Astrocyte of the hippocampus (primary cell): ENCODE results near the gene ABHD6.
"Not testable (repeated sequence)": the region's sequence is repeated elsewhere in the genome, so short reads cannot be mapped to it uniquely, and the experiment has no call there.

Experiments used
- DNase-seq: peaks from one replicate; pipeline ENCODE4 v3.0.0; 2011; ENCODE audit warnings: low read depth, low spot score

The ABHD6 gene

DNA sequence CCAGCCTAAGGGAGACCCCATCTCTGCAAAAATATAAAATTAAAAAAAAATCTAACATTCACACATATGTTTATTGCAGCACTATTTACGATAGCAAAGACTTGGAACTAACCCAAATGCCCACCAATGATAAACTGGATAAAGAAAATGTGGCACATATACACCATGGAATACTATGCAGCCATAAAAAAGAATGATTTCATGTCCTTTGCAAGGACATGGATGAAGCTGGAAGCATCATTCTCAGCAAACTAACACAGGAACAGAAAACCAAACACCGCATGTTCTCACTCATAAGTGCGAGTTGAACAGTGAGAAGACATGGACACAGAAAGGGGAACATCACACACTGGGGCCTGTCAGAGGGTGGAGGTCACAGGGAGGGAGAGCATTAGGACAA lies 35.8 kb downstream of the ABHD6 start:
- not testable (repeated sequence) for DNase-seq

DNA sequence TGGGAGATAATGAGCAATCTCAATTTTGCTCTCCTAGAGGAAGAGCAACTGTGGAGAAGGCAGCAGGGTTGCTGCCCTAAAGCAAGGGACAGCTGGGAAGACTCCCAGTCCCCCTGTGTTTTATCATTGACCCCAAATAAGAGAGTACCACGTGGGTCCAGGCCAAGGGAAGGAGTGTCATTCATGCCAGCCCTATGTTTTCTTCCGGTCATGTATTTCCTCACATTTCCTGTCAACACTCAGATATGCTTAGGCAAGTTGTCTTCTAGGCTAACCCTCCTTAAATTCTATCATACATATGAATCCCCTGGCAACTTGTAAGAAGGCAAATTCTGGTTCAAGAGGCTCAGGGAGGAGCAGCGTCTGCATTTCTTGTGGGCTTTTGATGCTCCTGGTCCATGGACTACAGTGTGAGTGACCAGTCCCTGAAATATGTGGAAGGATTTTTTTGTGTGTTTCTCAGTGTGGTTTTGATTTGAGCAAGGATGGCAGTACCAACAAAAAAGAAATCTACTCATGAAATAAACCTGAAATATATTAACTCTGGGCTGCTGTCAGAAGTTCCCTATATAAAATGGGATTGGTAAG lies 36.5 kb downstream of the ABHD6 start:
- DNase-seq = peak; percentile 22

DNA sequence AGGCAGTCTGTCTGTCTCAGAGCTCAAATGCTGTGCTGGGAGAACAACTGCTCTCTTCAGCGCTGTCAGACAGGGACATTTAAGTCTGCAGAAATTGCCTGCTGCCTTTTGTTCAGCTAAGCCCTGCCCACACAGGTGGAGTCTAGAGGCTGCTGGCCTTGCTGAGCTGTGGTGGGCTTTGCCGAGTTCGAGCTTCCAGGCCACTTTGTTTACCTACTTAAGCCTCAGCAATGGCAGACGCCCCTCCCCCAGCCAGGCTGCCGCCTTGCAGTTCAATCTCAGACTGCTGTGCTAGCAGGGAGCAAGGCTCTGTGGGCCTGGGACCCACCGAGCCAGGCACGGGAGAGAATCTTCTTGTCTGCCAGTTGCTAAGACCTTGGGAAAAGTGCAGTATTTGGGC lies 43.5 kb downstream of the ABHD6 start:
- no peak for DNase-seq

DNA sequence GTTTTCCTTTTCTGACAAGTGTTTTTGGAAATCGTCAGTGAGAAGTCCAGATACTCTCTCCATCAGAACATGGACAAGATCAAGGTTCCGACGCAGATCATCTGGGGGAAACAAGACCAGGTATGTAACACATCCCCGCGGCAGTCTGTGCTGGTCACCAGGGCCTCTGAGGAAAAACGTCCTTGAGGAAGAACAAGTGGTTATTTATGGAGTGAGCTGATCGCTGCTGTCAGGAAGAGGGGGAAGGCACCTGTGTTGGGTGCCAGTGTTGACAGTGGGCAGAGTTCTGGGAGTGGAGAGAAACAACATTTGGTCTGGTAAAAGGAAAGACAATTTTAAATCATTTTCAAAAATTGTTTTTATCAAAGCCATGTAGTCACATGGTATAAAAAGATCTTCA lies 47.7 kb downstream of the ABHD6 start:
- no peak for DNase-seq

DNA sequence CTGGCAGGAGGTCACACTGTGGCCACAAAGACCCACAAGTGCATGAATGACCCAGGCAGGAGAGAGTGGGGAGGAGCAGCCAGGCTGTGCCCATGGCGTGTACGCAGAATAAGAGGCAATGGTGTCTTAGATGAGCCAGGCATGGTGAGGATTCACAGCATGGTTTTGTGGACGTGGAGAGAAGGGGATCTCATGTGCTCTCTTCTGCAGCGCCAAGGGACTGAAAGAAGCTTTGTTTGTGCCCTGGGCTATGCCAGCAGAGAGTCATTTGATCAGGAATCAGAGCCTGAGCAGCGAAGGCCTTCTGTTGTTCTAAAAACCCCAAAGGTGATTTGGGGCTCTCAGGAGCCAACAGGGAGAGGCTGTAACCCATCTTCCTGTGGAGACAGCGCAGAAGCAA lies 49.8 kb downstream of the ABHD6 start:
- DNase-seq = no peak

DNA sequence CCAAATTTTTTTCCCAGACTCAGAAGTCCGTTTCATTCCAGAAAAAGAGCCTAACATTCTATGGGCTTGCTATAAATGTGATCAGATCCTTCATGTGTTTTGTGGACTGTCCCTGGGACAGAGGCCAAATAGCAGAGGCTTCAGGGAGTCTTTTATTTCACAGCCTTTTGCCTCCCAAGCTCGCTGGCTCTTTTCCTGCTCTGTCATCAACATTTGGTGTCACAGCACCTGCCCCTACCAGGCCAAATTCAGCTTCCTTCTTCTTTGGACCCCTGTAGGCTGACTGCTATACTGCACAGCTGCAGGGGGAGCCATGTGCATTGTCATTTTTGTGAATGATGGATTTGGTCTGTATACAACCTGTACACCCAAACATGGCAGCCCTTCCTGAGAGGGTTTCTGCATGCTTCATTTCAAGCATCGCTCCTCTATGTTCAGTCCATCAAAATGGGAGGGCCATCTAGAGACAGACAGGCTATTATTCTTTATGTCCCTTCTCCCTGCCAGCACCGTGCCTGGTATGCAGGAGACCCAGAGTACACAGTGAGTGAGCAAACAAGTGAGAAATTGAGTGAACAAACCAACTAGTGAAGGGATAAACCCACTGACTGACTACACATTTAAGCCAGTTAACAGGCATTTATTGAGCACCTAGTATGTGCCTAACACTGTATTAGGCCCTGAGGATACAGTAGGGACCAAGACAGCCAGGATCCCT lies 50.6 kb downstream of the ABHD6 start:
- DNase-seq = no peak

DNA sequence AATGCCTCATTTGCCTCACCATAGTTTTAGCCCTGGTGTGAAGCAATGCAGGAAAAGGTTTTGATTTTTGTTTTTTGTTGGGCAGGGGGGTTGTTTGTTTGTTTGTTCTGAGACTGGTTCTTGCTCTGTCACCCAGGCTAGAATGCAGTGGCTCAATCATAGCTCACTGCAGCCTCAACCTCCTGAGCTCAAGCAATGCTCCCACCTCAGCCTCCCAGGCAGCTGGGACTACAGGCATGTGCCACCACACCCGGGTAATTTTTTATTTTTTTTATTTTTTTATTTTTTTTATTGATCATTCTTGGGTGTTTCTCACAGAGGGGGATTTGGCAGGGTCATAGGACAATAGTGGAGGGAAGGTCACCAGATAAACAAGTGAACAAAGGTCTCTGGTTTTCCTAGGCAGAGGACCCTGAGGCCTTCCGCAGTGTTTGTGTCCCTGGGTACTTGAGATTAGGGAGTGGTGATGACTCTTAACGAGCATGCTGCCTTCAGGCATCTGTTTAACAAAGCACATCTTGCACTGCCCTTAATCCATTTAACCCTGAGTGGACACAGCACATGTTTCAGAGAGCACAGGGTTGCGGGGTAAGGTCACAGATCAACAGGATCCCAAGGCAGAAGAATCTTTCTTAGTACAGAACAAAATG lies 51.5 kb downstream of the ABHD6 start:
- DNase-seq = not testable (repeated sequence)

DNA sequence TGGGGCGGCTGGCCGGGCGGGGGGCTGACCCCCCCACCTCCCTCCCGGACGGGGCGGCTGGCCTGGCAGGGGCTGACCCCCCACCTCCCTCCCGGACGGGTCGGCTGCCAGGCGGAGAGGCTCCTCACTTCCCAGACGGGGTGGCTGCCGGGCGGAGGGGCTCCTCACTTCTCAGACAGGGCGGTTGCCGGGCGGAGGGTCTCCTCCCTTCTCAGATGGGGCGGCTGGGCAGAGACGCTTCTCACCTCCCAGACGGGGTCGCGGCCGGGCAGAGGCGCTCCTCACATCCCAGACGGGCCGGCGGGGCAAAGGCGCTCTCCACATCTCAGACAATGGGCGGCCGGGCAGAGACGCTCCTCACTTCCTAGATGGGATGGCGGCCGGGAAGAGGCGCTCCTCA lies 52.9 kb downstream of the ABHD6 start:
- not testable (repeated sequence) for DNase-seq

DNA sequence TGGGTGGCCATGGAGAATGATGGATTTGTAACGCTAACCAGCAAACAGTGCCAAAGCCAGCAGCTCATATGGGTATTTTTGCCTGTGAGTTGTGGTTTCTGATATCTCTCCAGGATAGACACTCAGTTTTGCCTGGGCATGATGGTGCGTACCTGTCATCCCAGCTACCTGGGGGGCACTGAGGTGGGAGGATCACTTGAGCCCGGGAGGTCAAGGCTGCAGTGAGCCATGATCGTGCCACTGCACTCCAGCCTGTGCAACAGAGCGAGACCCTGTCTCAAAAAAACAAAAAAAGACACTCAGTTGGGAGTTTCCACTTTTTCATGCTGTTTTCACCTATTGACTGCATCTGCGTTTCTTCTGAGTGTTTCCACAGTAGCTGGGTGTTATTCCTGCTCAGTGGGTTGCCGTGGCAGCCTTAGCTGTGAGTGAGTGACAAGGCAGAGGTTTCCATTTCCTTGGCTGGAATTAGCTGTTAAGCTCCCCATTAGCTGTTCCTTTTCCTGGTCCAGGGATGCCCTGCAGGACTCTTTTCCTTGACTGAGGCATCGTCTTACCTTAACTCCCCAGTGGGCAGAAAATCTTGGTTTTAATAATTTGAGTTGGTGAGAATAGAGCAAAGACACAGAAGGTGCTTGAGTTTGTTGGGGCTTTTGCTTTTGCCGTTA lies 54.2 kb downstream of the ABHD6 start:
- DNase-seq = no peak

DNA sequence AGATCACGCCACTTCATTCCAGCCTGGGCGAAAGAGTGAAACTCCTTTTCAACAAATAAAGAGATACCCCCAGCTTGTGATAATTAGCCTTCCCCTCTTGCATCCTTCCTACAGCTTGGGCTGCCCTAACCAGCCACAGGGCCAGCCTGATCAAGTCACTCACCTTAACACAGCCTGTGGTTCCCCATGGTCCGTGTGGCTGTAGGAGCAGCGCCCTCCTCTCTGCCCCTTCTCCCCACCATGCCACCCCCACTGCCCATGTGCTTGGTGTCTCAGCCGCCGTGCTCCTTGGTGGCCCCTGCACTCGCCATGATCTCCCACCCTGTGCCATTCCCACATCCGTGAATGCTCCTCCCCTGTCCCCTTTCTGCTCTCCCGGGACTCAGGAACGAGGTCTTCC lies 55.3 kb downstream of the ABHD6 start:
- DNase-seq = no peak

DNA sequence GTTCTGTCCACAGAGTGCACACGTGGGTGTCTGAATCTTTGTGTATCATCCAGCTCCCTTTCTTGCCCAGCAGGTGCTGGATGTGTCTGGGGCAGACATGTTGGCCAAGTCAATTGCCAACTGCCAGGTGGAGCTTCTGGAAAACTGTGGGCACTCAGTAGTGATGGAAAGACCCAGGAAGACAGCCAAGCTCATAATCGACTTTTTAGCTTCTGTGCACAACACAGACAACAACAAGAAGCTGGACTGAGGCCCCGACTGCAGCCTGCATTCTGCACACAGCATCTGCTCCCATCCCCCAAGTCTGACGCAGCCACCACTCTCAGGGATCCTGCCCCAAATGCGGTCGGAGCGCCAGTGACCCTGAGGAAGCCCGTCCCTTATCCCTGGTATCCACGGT lies 55.9 kb downstream of the ABHD6 start:
- no peak for DNase-seq

DNA sequence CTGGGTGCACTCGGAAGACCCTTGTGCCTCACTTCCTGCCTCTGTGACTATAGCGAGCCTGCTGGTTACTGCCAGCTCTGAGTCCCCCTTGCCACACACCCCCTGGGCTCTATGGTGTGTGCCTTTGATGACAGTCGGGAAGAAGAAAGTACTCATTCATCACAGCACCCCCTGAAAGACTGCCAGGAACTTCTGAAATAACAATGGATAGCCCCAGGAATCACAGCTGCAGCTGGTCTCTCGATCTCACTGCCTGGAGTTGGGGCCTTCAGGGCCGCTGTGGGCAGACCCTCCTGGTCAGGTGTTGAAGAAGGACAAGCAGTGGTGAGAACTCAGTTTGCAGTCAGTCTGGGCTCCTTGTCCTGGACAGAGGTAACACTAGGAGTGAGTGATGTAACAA lies 58.7 kb downstream of the ABHD6 start:
- no peak for DNase-seq

DNA sequence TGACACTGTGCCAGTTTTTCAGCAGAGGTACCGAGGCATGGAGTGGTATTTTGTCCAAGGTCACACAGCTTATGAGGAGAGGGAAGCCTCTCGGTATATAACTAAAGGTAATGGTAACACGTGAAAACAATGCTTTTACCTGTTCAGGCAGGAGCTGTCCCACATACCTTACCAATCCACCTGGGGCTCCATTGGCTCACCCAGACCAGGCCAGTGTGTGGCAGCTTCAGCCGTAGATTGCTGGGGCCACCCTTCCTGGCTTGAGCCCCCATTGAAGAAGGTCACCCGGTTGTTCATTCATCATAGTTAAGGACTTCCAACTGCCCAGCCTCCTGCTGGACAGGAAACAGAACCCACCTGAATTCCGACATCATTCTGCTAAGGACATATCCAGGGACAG lies 59.3 kb downstream of the ABHD6 start:
- no peak for DNase-seq

DNA sequence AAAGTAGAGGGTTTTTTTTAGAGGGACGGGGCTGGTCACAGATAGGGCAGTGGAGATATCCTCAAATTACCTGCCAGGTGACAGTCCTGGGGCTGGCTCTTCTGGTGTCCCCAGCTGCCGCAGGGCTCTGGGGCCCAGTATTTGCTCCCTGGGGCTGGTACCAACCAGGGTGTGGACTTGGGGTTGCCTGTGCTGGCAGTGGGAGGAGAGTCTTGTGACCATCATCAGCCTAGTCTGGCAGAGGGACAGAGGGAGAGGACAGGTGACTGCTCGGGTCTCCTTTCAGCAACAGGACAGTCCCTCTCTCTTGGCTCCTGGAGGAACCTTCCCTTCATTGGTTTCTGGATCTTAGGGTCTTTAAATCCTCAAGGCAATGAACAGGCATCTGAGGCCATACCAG lies 60.6 kb downstream of the ABHD6 start:
- no peak for DNase-seq

DNA sequence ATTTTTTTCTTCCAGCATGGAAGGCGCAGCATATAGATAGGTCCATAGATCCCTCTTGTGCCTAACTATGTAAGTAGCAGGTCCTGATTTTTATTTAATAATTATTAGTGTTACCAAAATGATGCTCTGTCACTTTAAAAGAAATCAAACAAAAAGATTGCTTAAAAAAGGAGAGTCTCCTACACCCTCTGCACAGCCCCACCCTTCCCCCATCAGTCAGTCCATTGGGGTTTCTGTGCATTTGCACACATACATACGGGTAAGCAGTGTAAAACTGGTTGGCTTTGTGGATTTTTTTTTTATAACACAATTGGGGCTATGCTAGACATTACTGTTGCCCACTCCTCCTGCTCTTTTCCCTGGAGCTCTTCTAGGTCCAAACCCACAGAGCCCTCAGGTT lies 61.5 kb downstream of the ABHD6 start:
- DNase-seq = no peak

DNA sequence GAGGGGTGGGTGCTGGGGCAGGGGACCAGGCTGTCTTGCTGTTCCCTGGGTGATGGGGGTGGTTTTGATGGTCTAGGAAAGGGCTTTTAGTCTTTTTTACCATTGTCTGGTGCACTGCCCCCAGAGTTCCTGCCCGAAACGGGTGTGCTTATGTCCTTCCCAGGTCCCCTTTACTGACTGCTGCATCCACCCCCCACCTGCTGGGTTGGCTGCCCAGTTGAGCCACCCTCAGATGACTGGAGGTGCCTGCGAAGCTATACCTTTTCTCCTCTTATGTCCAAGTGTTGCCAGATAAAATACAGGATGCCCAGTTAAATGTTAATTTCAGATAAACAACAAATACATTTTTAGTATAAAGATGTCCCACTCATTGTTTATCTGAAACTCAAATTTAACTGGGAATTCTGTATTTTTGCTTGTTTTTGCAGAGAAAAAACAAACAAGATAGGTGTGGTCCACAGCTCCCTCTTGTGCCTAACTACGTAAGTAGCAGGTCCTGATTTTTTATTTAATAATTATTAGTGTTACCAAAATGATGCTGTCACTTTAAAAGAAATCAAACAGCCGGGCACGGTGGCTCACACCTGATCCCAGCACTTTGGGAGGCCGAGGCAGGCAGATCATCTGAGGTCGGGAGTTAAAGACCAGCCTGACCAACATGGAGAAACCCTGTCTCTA lies 62.4 kb downstream of the ABHD6 start:
- peak; percentile 53 for DNase-seq

DNA sequence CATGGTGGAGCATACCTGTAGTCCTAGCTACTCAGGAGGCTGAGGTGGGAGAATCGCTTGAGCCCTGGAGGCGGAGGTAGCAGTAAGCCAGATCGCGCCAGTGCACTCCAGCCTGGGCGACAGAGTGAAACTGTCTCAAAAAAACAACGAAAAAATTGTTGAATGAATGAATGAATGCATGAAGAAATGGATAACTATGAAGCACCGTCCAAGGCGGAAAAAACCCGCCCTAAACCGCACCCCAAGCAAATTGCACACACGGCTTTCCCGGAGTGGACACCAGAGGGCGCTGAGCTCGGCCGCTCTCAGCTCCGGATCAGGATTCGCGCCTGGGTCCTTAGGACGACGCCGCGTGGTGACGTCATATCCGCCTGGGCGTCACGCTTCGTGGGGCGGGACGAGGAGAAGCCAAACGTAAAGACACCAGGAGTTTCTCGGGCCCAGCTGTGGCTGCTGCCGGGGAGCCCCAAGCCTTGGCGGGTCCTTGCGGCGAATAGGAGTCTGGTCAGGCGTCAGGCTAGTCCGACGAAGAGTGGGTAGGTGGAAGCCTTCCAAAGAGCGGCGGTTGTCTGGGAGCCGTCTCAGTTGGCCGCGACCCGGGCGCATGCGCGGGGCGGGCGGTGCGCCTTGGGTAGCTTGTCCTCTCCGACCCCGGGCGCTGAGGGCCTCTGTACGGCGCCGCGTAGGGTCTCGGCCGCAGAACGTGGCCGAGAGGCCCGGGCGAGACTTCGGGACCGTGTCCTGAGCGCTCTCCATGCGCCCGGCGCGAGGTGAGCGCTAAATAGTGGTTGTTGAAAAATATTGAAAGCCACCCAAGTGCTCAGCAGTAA lies 68.5 kb downstream of the ABHD6 start, which contains the start of the genes HTD2 and RPP14:
Gene HTD2, plus strand, starts transcription at position 639 of the 830 bp plus-strand sequence. CDS start 11,094 bp downstream, outside the sequence.
Gene RPP14, plus strand, starts transcription at position 364 of the 830 bp plus-strand sequence. CDS start 4,085 bp downstream, outside the sequence.
- peak; percentile 99 for DNase-seq

DNA sequence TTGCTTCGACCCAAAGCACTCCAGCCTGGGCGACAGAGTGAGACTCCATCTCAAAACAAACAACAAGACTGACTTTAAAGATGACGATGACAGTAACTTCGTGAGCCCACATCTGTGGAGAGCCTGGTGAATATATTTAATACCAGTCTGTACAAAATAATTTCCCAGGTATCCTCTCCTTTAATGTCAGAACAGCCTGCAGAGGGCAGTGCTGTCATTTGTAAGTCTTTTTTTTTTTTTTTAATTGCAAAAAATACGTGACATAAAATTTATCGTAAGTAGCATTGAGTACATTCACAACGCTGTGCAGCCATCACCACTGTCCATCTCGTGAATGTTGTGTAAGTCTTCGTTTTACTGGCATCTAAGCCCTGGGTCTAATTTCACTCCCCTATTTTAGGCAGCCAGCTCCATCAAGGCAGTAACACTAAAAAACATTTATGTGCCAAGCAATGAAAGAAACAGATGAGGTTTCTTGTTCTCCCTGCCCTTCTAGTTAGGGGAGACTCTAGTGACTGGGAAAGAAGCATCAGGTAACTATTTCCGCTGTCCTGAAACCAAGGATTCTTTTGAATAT lies 70.1 kb downstream of the ABHD6 start:
- DNase-seq = peak; percentile 80

DNA sequence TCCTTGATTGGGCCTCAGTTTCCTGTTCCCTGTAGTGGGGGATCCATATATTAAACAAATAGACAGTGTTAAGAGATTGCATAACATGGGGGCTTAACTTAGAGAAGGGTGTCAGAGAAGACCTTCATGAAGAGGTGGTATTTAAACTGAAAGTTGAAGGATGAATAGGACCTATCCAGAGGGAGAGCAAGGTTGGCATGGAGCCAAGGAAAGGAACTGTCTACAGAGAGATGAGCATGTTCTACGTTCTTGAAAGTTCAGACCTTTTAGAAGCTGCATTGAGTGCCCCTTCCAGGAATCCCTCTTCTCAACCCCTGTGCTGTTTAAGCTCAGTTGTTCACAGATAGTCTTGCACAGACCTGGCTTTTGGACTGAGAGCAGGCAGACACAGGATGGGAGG lies 71.1 kb downstream of the ABHD6 start:
- DNase-seq = no peak

DNA sequence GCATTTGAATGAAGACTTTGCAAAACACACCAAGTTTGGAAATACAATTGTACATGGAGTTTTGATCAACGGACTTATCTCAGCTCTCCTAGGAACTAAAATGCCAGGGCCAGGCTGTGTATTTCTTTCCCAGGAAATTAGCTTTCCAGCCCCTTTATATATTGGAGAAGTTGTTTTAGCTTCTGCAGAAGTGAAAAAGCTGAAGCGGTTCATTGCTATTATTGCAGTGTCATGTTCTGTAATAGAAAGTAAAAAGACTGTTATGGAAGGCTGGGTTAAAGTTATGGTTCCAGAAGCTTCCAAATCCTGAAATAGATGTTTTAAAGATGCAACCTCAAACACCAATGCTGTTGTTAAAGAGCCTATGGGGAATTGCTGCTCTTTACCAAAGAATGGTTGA lies 80.2 kb downstream of the ABHD6 start:
- no peak for DNase-seq

DNA sequence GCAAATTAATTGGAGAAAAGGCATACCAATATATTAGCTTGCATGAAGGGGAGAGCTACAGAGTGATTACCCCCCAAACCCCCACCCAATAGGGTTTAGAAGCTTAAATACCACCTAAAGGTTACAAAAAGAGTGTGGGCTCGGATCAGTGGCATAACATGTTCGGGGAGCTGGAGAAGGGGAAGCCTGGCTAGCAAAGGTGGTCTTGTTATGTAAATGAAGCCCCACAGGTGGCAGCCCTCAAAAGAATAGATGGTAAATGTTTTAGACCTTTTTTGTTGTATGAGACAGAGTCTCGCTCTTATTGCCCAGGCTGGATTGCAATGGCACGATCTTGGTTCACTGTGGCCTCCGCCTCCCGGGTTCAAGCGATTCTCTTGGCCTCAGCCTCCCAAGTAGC lies 84.2 kb downstream of the ABHD6 start:
- no peak for DNase-seq
